CD8-positive, alpha-beta memory T cell (primary cell): Measurements from ENCODE around the gene FHIT. TPM values are rescaled to one million over a fixed set of nuclear protein-coding genes. Genes with fewer than 3 reads are reported as not detected.

Experiments
- CTCF ChIA-PET: fragments of 350-600 bp; sonication (Branson Sonifier 250); formaldehyde crosslinking; loops from one replicate; lab custom pipeline; 2021; ENCODE audit warnings: antibody characterized with exemption; lab: Charles Lee
- POLR2A ChIA-PET: fragments of 350-600 bp; sonication (Branson Sonifier 250); formaldehyde crosslinking; loops from one replicate; lab custom pipeline; 2021; ENCODE audit warnings: antibody characterized with exemption; lab: Charles Lee
- DNase-seq, 5 donors: peaks; one replicate each; pipeline versions ENCODE4 v3.0.0 to v3.0.0-alpha.2; 2020 to 2022; ENCODE audit warnings: mixed read lengths in 1 of 5
- H3K27ac ChIP-seq: one replicate; pipeline ENCODE4 v1.7.0; 2013; ENCODE audit warnings: low read depth, mild to moderate bottlenecking, low read length, moderate library complexity
- H3K27me3 ChIP-seq: 2 replicates; pipeline ENCODE4 v1.7.0; 2013; ENCODE audit warnings: low read length, mild to moderate bottlenecking; ENCODE audit not compliant: insufficient read depth, poor library complexity, severe bottlenecking
- H3K36me3 ChIP-seq: 2 replicates; pipeline ENCODE4 v1.7.0; 2013; ENCODE audit warnings: mild to moderate bottlenecking, low read length, moderate library complexity; ENCODE audit not compliant: insufficient read depth
- H3K4me1 ChIP-seq: 2 replicates; pipeline ENCODE4 v1.7.0; 2013; ENCODE audit warnings: mild to moderate bottlenecking, low read length, moderate library complexity; ENCODE audit not compliant: insufficient read depth
- H3K4me3 ChIP-seq: 2 replicates; pipeline ENCODE4 v1.7.0; 2013; ENCODE audit warnings: mild to moderate bottlenecking, low read length
- H3K9me3 ChIP-seq: 2 replicates; pipeline ENCODE4 v1.7.0; 2013; ENCODE audit warnings: mild to moderate bottlenecking, low read length
- H3K27ac Mint-ChIP-seq, 8 donors: one replicate each; pipeline ENCODE4 v1.8.0; 2020 to 2021; ENCODE audit warnings: mixed read lengths in 8 of 8, mild to moderate bottlenecking in 6 of 8, inconsistent platforms in 3 of 8, moderate library complexity in 3 of 8
- H3K27me3 Mint-ChIP-seq, 2 donors: one replicate each; pipeline ENCODE4 v1.8.0; 2020 to 2021; ENCODE audit warnings: mixed read lengths in 2 of 2, mild to moderate bottlenecking in 1 of 2, moderate library complexity in 1 of 2
- H3K36me3 Mint-ChIP-seq, 3 donors: one replicate each; pipeline ENCODE4 v1.8.0; 2020 to 2021; ENCODE audit warnings: mixed read lengths in 3 of 3, inconsistent platforms in 1 of 3, mild to moderate bottlenecking in 1 of 3
- H3K4me1 Mint-ChIP-seq, 3 donors: one replicate each; pipeline ENCODE4 v1.8.0; 2020 to 2021; ENCODE audit warnings: mixed read lengths in 3 of 3, inconsistent platforms in 1 of 3, mild to moderate bottlenecking in 1 of 3
- H3K4me3 Mint-ChIP-seq, 7 donors: one replicate each; pipeline ENCODE4 v1.8.0; 2020 to 2021; ENCODE audit warnings: mixed read lengths in 7 of 7, mild to moderate bottlenecking in 6 of 7, moderate library complexity in 4 of 7, inconsistent platforms in 2 of 7
- H3K9me3 Mint-ChIP-seq, 5 donors: one replicate each; pipeline ENCODE4 v1.8.0; 2020 to 2022; ENCODE audit warnings: mixed read lengths in 5 of 5, mild to moderate bottlenecking in 3 of 5, moderate library complexity in 2 of 5, inconsistent platforms in 1 of 5
- polyA plus RNA-seq: library from polyadenylated mRNA; unstranded; fragments of 300-500 nt; fragmentation: Illumina TruSeq; gene quantifications from one replicate; pipeline ENCODE4 v1.2.3, GENCODE V29; 2021
- total RNA-seq, 2 experiments: library from RNA; stranded (reverse); gene quantifications; one replicate each; pipeline ENCODE4 v1.2.3, GENCODE V29; 2021

The FHIT gene
- total and polyA plus RNA-seq, 3 experiments from 2014 or later: 4.1 to 7.4 (median 4.2) TPM

DNA sequence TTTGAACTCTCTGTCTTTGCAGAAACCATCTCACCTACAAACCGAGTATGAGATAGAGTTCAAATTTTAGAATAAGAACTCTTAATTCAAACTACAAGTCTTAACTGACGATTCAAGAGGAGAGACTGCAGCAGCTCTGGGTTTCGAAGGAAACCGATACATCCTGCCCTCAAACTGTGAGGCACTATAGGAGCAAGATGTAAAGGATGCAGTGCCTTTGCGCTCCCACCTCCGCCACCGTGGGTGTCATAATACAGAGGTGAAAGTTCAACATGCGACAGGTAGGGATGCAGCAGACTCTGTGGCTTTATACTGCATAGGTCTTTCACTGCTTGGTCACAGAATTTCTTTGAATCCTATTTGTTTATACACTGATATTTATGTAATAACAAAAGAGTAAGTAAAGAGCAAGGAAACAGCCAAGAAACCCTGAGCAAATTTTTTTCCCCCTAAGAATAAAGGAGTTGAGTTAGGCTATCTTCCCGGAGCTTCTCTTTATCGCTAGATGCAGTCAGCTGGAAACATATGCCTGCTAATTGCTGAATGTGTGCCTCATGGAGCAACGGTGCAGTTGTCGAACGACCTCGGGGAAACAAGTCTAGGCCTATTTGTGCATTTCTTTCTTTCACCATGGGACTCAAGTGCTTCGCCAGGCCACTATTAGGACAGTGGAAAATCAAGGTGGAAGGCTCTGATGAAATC is 1103.9 kb downstream of the FHIT start:
- no peaks in the 10 kb centered on the region for H3K27me3 ChIP-seq
- CTCF ChIA-PET: no interaction called here
- H3K9me3 ChIP-seq: no peaks in the 10 kb centered on the region
- H3K9me3 Mint-ChIP-seq: no peaks in the 10 kb centered on the region
- H3K36me3 ChIP-seq: no peaks in the 10 kb centered on the region
- H3K27ac ChIP-seq: no peak overlapping the region
- POLR2A ChIA-PET: no interaction called here
- no peaks in the 10 kb centered on the region for H3K4me1 Mint-ChIP-seq
- H3K36me3 Mint-ChIP-seq: no peaks in the 10 kb centered on the region
- H3K27ac Mint-ChIP-seq: no peak overlapping the region
- no peaks in the 10 kb centered on the region for H3K27me3 Mint-ChIP-seq
- no peaks in the 10 kb centered on the region for H3K4me1 ChIP-seq
- H3K4me3 ChIP-seq: no peak overlapping the region
- DNase-seq: no peak
- no peak overlapping the region for H3K4me3 Mint-ChIP-seq

DNA sequence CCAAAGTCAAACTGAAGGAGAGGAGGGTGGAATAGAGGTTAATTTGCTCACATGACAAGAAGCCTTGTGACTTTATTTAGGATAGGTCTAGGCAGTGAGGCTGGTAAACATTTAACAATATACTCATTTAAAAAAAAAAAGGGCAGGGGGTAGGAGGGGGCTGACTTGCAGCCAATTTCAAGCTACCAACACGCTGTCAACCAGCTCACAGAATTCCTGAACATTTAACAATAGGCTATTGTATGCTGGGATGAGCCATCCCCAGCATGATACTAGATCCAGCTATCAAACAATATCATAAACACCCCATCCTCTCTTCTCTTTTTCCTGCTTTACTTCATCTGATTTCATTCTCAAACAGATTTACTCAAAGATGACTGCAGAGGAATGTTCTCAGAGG is 1105.1 kb downstream of the FHIT start:
- no peak for DNase-seq
- H3K4me3 Mint-ChIP-seq: no peak overlapping the region
- ChIA-PET CTCF (no interaction called here), POLR2A (no interaction called here)
- no peaks in the 10 kb centered on the region for H3K27me3 ChIP-seq
- no peak overlapping the region for H3K27ac ChIP-seq
- H3K4me1 Mint-ChIP-seq: no peaks in the 10 kb centered on the region
- no peaks in the 10 kb centered on the region for H3K9me3 Mint-ChIP-seq
- no peaks in the 10 kb centered on the region for H3K9me3 ChIP-seq
- no peaks in the 10 kb centered on the region for H3K36me3 Mint-ChIP-seq
- no peaks in the 10 kb centered on the region for H3K27me3 Mint-ChIP-seq
- no peaks in the 10 kb centered on the region for H3K36me3 ChIP-seq
- no peaks in the 10 kb centered on the region for H3K4me1 ChIP-seq
- H3K27ac Mint-ChIP-seq: no peak overlapping the region
- H3K4me3 ChIP-seq: no peak overlapping the region

DNA sequence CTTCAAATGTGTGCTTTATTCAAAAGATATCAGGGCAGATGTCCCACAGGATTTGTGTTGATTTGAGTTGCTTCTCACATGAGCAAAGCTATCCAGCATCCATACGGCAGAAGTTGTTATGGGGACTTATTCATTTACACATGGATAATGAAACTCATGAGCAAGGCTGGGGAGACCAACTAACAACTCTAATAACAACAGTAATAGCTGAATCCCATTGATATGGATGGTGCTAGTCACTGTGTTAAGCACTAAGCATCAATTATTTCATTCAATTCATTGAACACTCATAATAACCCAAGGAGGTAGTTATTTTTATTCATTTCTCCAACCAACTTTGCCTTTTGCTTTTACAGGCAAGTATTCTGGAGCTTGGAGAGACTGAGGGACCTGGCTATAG is 1107.2 kb downstream of the FHIT start:
- no peak overlapping the region for H3K27ac Mint-ChIP-seq
- POLR2A ChIA-PET: no interaction called here
- no peaks in the 10 kb centered on the region for H3K4me1 Mint-ChIP-seq

DNA sequence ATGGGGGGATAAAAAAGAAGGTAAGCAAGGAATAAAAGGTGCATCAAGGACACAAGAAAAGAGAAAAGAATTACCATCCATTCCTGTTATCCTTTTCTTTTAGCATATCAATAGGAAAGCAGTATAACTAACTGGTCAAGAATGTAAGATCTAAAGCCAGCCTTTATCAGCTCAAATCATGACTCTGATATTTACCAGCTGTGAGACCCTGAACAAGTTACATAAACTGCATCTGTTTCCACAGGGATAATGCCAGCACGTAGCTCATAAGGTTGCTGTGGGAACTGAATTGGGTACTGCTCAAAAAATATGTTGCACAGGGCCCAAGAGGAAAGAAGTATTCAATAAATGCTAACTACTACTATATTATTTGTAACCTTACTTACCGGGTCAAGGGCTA is 1109.2 kb downstream of the FHIT start:
- H3K27me3 ChIP-seq: no peaks in the 10 kb centered on the region
- no peaks in the 10 kb centered on the region for H3K4me1 Mint-ChIP-seq

More for the DNA sequence above, 1107.2 kb downstream of the FHIT start:
- Mint-ChIP-seq H3K27me3 (no peaks in the 10 kb centered on the region), H3K9me3 (no peaks in the 10 kb centered on the region), H3K4me3 (no peak overlapping the region), H3K36me3 (peaks cover 0 to 3% (median 0%) of the 10 kb centered on the region in 3 donors)
- DNase-seq: no peak
- Histone ChIP-seq H3K36me3 (no peaks in the 10 kb centered on the region), H3K27me3 (no peaks in the 10 kb centered on the region), H3K9me3 (no peaks in the 10 kb centered on the region), H3K4me3 (no peak overlapping the region), H3K27ac (no peak overlapping the region), H3K4me1 (no peaks in the 10 kb centered on the region)
- CTCF ChIA-PET: no interaction called here

DNA sequence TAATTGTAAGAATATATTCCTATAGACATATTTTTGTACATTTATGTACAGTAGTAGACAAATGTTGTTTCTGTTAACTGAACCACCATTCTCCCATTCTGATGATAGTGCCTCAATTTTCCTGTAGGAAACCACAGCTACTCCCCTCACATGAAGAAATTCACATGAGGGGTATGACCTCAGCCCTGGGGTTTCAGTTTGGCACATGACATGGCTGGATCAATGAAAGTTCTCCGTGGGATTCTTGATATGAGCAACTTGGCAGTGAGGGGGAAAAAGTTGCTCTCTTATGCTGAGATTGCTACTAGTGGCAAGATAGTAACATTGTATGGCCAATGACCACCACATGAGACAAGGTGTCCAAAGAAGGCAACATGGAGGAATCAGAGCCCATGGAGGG is 1111.1 kb downstream of the FHIT start:
- H3K4me1 Mint-ChIP-seq: no peaks in the 10 kb centered on the region
- Histone ChIP-seq H3K27me3 (no peaks in the 10 kb centered on the region), H3K9me3 (no peaks in the 10 kb centered on the region), H3K27ac (no peak overlapping the region), H3K36me3 (no peaks in the 10 kb centered on the region), H3K4me1 (no peaks in the 10 kb centered on the region), H3K4me3 (no peak overlapping the region)
- peaks cover 0 to 9% (median 0%) of the 10 kb centered on the region in 3 donors for H3K36me3 Mint-ChIP-seq
- H3K27ac Mint-ChIP-seq: peak overlapping the region in 1 of 8 donors; percentile 38
- no peak overlapping the region for H3K4me3 Mint-ChIP-seq
- H3K9me3 Mint-ChIP-seq: no peaks in the 10 kb centered on the region
- no peaks in the 10 kb centered on the region for H3K27me3 Mint-ChIP-seq
- ChIA-PET CTCF (no interaction called here), POLR2A (no interaction called here)
- no peak for DNase-seq

More for the DNA sequence above, 1109.2 kb downstream of the FHIT start:
- Mint-ChIP-seq H3K4me3 (no peak overlapping the region), H3K27me3 (no peaks in the 10 kb centered on the region), H3K9me3 (no peaks in the 10 kb centered on the region), H3K36me3 (peaks cover 0 to 3% (median 0%) of the 10 kb centered on the region in 3 donors), H3K27ac (no peak overlapping the region)
- Histone ChIP-seq H3K4me3 (no peak overlapping the region), H3K4me1 (no peaks in the 10 kb centered on the region), H3K27ac (no peak overlapping the region), H3K36me3 (no peaks in the 10 kb centered on the region), H3K9me3 (no peaks in the 10 kb centered on the region)
- ChIA-PET CTCF (no interaction called here), POLR2A (no interaction called here)
- no peak for DNase-seq

DNA sequence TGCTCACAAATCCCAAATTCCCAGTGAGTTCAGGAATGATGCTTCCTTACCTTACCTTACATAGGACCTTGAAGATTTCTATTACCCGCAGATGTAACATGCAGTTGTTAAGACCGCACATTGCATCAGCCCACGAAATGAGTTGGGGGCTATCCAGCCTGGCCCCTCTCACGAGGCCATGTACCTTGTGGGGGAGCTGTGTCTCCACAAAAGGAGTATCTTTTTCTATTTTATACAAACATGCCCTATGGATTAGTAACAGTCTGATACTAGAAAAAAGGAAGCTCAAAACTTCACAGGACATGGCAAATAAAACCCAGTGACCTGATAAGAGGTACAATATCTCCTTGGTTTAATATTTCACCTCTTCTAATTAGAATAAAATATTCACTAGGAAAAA is 1114.7 kb downstream of the FHIT start:
- Histone ChIP-seq H3K27ac (no peak overlapping the region), H3K4me3 (no peak overlapping the region), H3K4me1 (no peaks in the 10 kb centered on the region), H3K9me3 (no peaks in the 10 kb centered on the region), H3K27me3 (no peaks in the 10 kb centered on the region), H3K36me3 (no peaks in the 10 kb centered on the region)
- H3K27me3 Mint-ChIP-seq: peaks cover 4 to 7% of the 10 kb centered on the region in 2 donors
- H3K4me1 Mint-ChIP-seq: no peaks in the 10 kb centered on the region
- H3K27ac Mint-ChIP-seq: no peak overlapping the region
- CTCF ChIA-PET: no interaction called here
- POLR2A ChIA-PET: no interaction called here
- H3K9me3 Mint-ChIP-seq: no peaks in the 10 kb centered on the region
- no peak overlapping the region for H3K4me3 Mint-ChIP-seq
- DNase-seq: no peak
- peaks cover 0 to 9% (median 0%) of the 10 kb centered on the region in 3 donors for H3K36me3 Mint-ChIP-seq

DNA sequence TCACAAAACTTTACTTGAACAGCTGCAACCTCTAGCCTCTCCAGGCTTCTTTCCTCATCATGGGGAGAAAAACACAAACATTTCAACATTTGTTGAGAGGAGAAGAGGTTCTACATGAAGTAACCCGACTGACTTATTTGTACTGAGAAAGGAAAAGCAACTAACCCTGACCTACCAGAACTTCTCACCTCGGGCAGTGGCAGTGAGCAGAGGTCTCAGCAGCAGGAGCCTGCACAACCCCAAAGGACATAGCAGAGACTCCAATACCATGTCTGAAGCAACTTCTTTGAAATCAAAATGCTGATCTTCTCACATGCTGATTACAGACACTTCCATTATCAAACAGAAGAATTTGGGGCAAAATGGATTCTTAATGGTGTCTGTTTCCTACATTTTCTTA is 1115.8 kb downstream of the FHIT start:
- no peak overlapping the region for H3K4me3 ChIP-seq
- ChIA-PET CTCF (no interaction called here), POLR2A (no interaction called here)
- Mint-ChIP-seq H3K36me3 (peaks cover 0 to 9% (median 0%) of the 10 kb centered on the region in 3 donors), H3K27me3 (peaks cover 4 to 7% of the 10 kb centered on the region in 2 donors), H3K4me1 (no peaks in the 10 kb centered on the region), H3K4me3 (no peak overlapping the region), H3K27ac (no peak overlapping the region), H3K9me3 (no peaks in the 10 kb centered on the region)
- H3K27me3 ChIP-seq: no peaks in the 10 kb centered on the region
- DNase-seq: no peak
- no peaks in the 10 kb centered on the region for H3K36me3 ChIP-seq
- H3K27ac ChIP-seq: no peak overlapping the region
- H3K4me1 ChIP-seq: no peaks in the 10 kb centered on the region
- H3K9me3 ChIP-seq: no peaks in the 10 kb centered on the region

DNA sequence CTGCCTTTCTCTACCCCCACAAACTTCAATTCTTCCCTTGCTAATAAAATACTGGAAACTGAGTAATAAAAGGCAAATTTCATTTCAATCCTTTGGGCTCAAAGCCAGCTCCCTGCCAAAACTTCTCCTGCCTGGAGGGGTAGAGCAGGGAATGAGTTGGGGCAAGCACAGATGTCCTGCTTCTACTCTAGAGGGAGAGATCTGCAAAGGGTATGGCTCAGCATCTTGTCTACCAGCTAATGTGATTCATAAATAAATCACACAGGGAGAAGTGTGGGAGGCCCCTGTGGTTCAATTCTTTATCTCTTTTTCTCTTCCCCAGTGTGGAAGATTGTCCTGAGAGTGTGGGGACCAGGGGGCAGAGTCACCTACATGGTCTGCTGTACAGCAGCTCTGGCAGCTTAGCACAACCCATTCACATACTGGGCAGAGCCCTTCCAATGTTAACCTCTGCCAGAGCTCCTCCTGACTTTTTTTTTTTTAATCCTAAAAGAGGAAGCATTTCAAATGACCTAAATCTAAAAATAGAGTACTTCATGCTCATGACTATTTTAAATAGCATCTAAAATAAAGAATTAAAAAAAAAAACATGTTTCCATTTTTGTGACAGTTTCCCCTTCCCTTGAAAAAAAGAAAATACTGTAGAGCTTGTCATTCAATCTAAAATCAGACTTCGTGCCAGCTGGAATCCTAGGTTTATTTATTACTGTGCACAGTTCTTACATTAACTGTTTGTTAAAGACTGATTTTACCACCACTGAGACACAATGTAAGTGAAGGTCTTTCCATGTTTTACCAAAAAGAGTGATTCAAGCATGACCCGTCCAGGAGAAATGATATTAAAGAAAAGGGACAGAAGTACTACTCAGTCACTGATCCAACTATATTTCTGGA is 1117.7 kb downstream of the FHIT start:
- no peak overlapping the region for H3K27ac Mint-ChIP-seq

More for the DNA sequence above, 1117.7 kb downstream of the FHIT start:
- ChIA-PET CTCF (interaction anchor here (1.0 kb wide), 1 partner anchor 33 kb away, joined by 4 read pairs; no protein-coding TSS in a partner anchor), POLR2A (no interaction called here)
- H3K27me3 ChIP-seq: no peaks in the 10 kb centered on the region
- H3K27ac ChIP-seq: no peak overlapping the region
- Mint-ChIP-seq H3K36me3 (peaks cover 0 to 6% (median 0%) of the 10 kb centered on the region in 3 donors), H3K27me3 (peaks cover 4 to 7% of the 10 kb centered on the region in 2 donors), H3K4me1 (no peaks in the 10 kb centered on the region), H3K4me3 (no peak overlapping the region), H3K9me3 (peaks cover 0 to under 1% (median 0%) of the 10 kb centered on the region in 5 donors)
- no peaks in the 10 kb centered on the region for H3K36me3 ChIP-seq
- no peak overlapping the region for H3K4me3 ChIP-seq
- H3K4me1 ChIP-seq: no peaks in the 10 kb centered on the region
- no peaks in the 10 kb centered on the region for H3K9me3 ChIP-seq
- no peak for DNase-seq
